ENCODE measurements around the gene UGT1A10. TPM values are rescaled to one million over a fixed set of nuclear protein-coding genes. Genes with fewer than 3 reads are reported as not detected.
"Not testable (repeated sequence)": the region's sequence is repeated elsewhere in the genome, so short reads cannot be mapped to it uniquely, and the experiment has no call there.

UGT1A10 gene
- total RNA-seq, 1 donor from 2014 or later, result not detected

- no peaks in the 10 kb centered on the region for H3K4me1 ChIP-seq
Measured at GRCh38 chr2:233611284-233611683, 25.0 kb upstream of the UGT1A10 start.

DNA sequence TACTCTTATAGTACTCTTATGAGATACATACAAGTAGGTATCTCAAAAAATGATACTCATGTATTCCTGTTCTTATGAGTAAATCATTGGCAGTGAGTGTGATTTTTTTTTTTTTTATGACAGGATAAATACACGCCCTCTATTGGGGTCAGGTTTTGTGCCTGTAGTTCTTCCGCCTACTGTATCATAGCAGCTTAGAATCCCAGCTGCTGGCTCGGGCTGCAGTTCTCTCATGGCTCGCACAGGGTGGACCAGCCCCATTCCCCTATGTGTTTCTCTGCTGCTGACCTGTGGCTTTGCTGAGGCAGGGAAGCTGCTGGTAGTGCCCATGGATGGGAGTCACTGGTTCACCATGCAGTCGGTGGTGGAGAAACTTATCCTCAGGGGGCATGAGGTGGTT lies 18.8 kb upstream of the UGT1A10 start, which contains the start of gene UGT1A8:
TSS of gene UGT1A8 (plus strand) at position 158 of the 400 bp plus-strand sequence. CDS start at position 233, 75 bp downstream.
- H3K4me1 ChIP-seq; DNase-seq (ENCODE audit: extremely low spot score in 2 of 2); H3K27ac ChIP-seq; H3K4me3 ChIP-seq; H3K27me3 ChIP-seq; intact Hi-C loops (cut with DNase I); H3K9me3 ChIP-seq; H3K36me3 ChIP-seq: not testable (repeated sequence)

More at GRCh38 chr2:233611284-233611683, 25.0 kb upstream of the UGT1A10 start:
- no peak for DNase-seq (ENCODE audit: extremely low spot score in 2 of 2)
- no peak overlapping the region for H3K4me3 ChIP-seq
- TF ChIP-seq POLR2AphosphoS5 (IDR thresholded peaks at IDR 0.05; ENCODE audit: insufficient read depth in 1 of 2, low read depth in 1 of 2) (no peak), POLR2A (IDR thresholded peaks at IDR 0.05) (no peak), CTCF (IDR thresholded peaks at IDR 0.05) (no peak)
- no peaks in the 10 kb centered on the region for H3K36me3 ChIP-seq
- no peaks in the 10 kb centered on the region for H3K27me3 ChIP-seq
- intact Hi-C loops (cut with DNase I), result no loop called here
- no peaks in the 10 kb centered on the region for H3K9me3 ChIP-seq
- no peak overlapping the region for H3K27ac ChIP-seq

DNA sequence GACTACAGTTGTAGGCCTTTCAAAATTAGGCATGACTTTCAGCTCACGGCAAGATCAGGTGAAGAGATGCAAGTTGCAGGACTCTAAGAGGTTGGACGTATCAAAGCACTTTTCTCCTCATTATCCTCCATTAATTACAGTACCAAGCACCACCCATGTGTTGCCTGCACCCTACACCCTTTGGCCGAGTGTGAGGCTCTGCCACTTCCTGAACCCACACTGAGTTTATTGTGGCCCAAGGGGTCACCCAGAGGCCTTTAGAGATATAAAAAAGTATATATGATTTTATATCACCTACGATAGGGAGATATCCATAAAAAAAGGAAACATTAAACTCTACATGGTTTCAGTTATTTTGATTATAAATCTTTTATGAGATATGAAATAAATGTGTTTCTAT lies 16.0 kb upstream of the UGT1A10 start:
- H3K4me1 ChIP-seq, result no peaks in the 10 kb centered on the region
- TF ChIP-seq POLR2AphosphoS5 (IDR thresholded peaks at IDR 0.05; ENCODE audit: insufficient read depth in 1 of 2, low read depth in 1 of 2), result no peak
- TF ChIP-seq CTCF (IDR thresholded peaks at IDR 0.05), result no peak
- no peak for TF ChIP-seq POLR2A (IDR thresholded peaks at IDR 0.05)
- no peaks in the 10 kb centered on the region for H3K9me3 ChIP-seq
- H3K36me3 ChIP-seq, result no peaks in the 10 kb centered on the region
- no peak overlapping the region for H3K27ac ChIP-seq
- H3K27me3 ChIP-seq, result no peaks in the 10 kb centered on the region
- no peak overlapping the region for H3K4me3 ChIP-seq
- intact Hi-C loops (cut with DNase I), result no loop called here
- DNase-seq (ENCODE audit: extremely low spot score in 2 of 2), result no peak

GRCh38 chr2:233621863-233622262 lies 14.4 kb upstream of the UGT1A10 start:
- H3K4me3 ChIP-seq; H3K36me3 ChIP-seq; DNase-seq (ENCODE audit: extremely low spot score in 2 of 2); H3K27ac ChIP-seq; intact Hi-C loops (cut with DNase I); H3K9me3 ChIP-seq; H3K27me3 ChIP-seq; H3K4me1 ChIP-seq: not testable (repeated sequence)

DNA sequence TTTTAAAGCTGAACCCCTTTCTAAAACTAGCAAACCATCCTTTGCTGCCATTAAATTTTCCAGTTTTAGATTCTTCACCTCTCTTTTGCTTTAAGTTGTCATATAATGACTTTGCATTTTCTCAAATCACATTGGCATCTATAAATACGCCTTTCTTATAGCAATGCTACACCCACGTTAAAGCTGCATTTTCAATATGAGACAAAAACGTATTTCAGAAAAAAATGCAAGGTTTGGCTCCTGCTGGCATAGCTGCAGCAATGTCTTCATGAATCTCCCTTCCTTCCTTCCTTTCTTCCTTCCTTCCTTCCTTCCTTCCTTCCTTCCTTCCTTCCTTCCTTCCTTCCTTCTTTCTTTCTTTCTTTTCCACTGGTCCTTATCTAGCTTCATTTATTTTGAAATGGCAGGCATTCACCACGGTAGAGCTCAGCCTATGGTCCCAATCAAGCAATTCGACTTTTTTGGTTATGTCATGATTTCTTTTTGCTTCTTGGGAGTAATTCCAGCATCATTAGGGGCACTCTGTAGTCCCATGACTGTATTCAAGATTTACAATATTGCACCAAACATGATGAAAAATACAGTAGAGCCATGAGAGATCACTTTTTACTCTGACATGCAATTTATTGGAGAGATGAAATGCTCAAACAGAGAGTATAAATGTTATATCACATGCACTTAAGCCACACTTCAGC lies 8.8 kb upstream of the UGT1A10 start:
- Histone ChIP-seq H3K4me1 (no peaks in the 10 kb centered on the region), H3K4me3 (no peak overlapping the region), H3K27me3 (no peaks in the 10 kb centered on the region), H3K36me3 (no peaks in the 10 kb centered on the region), H3K27ac (no peak overlapping the region), H3K9me3 (no peaks in the 10 kb centered on the region)
- no peak for DNase-seq (ENCODE audit: extremely low spot score in 2 of 2)
- intact Hi-C loops (cut with DNase I), result no loop called here
- TF ChIP-seq CTCF (IDR thresholded peaks at IDR 0.05) (no peak), POLR2AphosphoS5 (IDR thresholded peaks at IDR 0.05; ENCODE audit: insufficient read depth in 1 of 2, low read depth in 1 of 2) (no peak), POLR2A (IDR thresholded peaks at IDR 0.05) (no peak)

DNA sequence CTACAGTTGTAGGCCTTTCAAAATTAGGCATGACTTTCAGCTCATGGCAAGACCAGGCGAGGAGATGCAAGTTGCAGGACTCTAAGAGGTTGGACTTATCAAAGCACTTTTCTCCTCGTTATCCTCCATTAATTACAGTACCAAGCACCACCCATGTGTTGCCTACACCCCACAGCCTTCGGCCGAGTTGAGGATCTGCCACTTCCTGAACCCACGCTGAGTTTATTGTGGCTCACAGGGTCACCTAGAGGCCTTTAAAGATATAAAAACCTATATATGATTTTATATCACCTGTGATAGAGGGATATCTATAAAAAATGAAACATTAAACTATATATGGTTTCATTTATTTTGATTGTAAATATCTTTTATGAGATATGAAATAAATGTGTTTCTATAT lies 2.6 kb downstream of the UGT1A10 start:
- no peaks in the 10 kb centered on the region for H3K27me3 ChIP-seq
- H3K27ac ChIP-seq, result no peak overlapping the region
- no peak for TF ChIP-seq POLR2A (IDR thresholded peaks at IDR 0.05)
- TF ChIP-seq CTCF (IDR thresholded peaks at IDR 0.05), result no peak
- no peak for TF ChIP-seq POLR2AphosphoS5 (IDR thresholded peaks at IDR 0.05; ENCODE audit: insufficient read depth in 1 of 2, low read depth in 1 of 2)
- H3K4me3 ChIP-seq, result no peak overlapping the region
- no peaks in the 10 kb centered on the region for H3K9me3 ChIP-seq
- H3K4me1 ChIP-seq, result no peaks in the 10 kb centered on the region
- DNase-seq (ENCODE audit: extremely low spot score in 2 of 2), result no peak
- no peaks in the 10 kb centered on the region for H3K36me3 ChIP-seq
- intact Hi-C loops (cut with DNase I), result no loop called here

Data from vagina (tissue), 2 donors.